Endothelial cell (in vitro differentiated cells): Measurements from ENCODE around the gene SRMS. TPM values are rescaled to one million over a fixed set of nuclear protein-coding genes. Genes with fewer than 3 reads are reported as not detected.

Experiments used
- DNase-seq: peaks from one replicate; pipeline ENCODE4 v3.0.0; 2021; ENCODE audit warnings: low spot score
- H3K27ac Mint-ChIP-seq: one replicate; pipeline ENCODE4 v1.8.0; 2021; ENCODE audit warnings: mixed read lengths, inconsistent platforms; ENCODE audit not compliant: unreplicated experiment
- H3K27me3 Mint-ChIP-seq: one replicate; pipeline ENCODE4 v1.8.0; 2021; ENCODE audit warnings: mild to moderate bottlenecking, moderate library complexity, mixed read lengths, inconsistent platforms; ENCODE audit not compliant: unreplicated experiment
- H3K36me3 Mint-ChIP-seq: one replicate; pipeline ENCODE4 v1.8.0; 2021; ENCODE audit warnings: mild to moderate bottlenecking, low read depth, mixed read lengths, inconsistent platforms; ENCODE audit not compliant: unreplicated experiment
- H3K4me1 Mint-ChIP-seq: one replicate; pipeline ENCODE4 v1.8.0; 2021; ENCODE audit warnings: mild to moderate bottlenecking, mixed read lengths, inconsistent platforms; ENCODE audit not compliant: unreplicated experiment
- H3K4me3 Mint-ChIP-seq: one replicate; pipeline ENCODE4 v1.8.0; 2021; ENCODE audit warnings: mild to moderate bottlenecking, mixed read lengths, inconsistent platforms; ENCODE audit not compliant: unreplicated experiment
- H3K9me3 Mint-ChIP-seq: one replicate; pipeline ENCODE4 v1.8.0; 2021; ENCODE audit warnings: mixed read lengths, inconsistent platforms; ENCODE audit not compliant: unreplicated experiment
- total RNA-seq: library from RNA; stranded (reverse); fragmentation: NEBNext Ultra II Directional; extraction: Animal tissue kit (Norgen Biotek cat#: 25700); gene quantifications from one replicate; pipeline ENCODE4 v1.2.1, GENCODE V29; 2021; ENCODE audit not compliant: unreplicated experiment
- TF ChIP-seq, protein P1 (sequence below): fragments of 200-600 bp; sonication (generic); IDR thresholded peaks from one replicate; pipeline ENCODE4 v1.5.0; 2021; ENCODE audit warnings: antibody characterized with exemption; ENCODE audit not compliant: unreplicated experiment

The SRMS gene
- total RNA-seq, 1 donor from 2014 or later: not detected

DNA sequence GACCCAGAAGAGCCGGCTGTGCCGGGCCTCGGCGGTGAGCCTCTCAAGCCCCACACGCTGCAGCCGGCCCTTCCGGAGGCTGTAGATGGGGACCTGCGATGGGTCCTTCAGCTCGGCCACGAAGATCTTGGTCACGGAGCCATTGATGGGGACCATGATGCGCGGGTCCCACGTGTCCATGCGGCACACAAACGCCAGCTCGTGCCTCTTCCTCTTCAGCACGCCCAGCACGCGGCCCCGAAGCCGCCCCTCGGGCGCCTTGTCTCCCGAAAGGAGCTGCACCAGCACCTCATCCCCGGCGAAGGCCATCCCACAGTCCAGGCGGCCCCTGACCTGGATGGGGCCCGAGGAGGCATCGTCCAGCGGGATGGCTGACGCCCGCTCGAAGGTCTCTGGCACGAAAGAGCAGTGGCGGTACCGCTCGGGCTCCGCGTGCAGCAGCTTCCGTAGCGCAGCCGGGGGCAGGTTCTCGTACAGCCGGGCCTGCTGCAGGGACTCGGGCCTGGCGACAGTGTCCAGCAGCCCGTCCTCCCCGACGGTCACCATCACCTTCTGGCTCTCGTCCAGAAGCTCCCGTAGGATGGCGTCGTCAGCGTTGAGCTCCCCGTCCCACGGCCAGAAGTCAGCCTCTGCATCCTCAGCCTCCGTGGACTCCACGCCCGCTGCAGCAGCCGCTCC lies 17.6 kb upstream of the SRMS start:
- no peaks in the 10 kb centered on the region for H3K4me1 Mint-ChIP-seq
- no peak overlapping the region for H3K4me3 Mint-ChIP-seq
- H3K27ac Mint-ChIP-seq: no peak overlapping the region
- no peak for DNase-seq
- peaks cover 3% of the 10 kb centered on the region for H3K27me3 Mint-ChIP-seq
- TF ChIP-seq, protein P1, sequence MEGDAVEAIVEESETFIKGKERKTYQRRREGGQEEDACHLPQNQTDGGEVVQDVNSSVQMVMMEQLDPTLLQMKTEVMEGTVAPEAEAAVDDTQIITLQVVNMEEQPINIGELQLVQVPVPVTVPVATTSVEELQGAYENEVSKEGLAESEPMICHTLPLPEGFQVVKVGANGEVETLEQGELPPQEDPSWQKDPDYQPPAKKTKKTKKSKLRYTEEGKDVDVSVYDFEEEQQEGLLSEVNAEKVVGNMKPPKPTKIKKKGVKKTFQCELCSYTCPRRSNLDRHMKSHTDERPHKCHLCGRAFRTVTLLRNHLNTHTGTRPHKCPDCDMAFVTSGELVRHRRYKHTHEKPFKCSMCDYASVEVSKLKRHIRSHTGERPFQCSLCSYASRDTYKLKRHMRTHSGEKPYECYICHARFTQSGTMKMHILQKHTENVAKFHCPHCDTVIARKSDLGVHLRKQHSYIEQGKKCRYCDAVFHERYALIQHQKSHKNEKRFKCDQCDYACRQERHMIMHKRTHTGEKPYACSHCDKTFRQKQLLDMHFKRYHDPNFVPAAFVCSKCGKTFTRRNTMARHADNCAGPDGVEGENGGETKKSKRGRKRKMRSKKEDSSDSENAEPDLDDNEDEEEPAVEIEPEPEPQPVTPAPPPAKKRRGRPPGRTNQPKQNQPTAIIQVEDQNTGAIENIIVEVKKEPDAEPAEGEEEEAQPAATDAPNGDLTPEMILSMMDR: no peak
- no peaks in the 10 kb centered on the region for H3K9me3 Mint-ChIP-seq
- no peaks in the 10 kb centered on the region for H3K36me3 Mint-ChIP-seq

- Mint-ChIP-seq H3K9me3 (no peaks in the 10 kb centered on the region), H3K4me1 (no peaks in the 10 kb centered on the region)
- TF ChIP-seq, protein P1: no peak
Observed at GRCh38 chr20:63564036-63564810, 16.7 kb upstream of the SRMS start.

DNA sequence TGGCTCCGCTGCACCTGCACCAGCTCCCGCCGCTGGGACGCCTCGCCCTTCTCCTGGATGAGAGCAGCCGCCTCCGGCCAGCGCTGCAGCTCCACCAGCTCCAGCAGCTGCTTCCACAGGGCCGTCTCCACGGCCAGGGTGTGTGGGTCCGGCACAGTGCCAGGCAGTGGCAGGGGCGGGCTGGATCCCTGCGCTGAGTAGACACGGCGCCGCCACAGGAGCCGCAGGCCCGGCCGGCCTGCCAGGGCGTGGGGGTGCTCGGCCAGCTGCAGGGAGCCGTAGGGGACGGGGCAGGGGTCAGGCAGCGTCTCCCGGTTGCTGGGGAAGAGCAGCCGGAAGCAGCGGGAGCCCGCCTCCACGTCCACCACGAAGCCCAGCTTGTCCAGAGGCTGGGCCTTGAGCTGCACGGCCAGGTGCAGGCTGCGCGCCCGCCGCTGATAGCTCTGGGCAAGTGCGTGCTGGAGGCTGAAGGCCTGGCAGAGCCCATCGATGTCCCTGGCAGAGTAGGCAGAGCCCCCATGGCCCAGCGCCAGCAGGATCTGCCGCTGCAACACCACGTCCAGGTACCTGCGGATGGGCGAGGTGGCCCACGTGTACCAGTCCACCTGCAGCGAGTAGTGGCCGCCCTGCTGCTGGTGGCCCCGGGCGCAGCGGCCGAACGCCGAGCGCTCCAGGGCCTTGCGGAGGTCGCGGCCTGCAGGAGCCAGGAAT lies 15.8 kb upstream of the SRMS start:
- no peak overlapping the region for H3K4me3 Mint-ChIP-seq
- H3K27me3 Mint-ChIP-seq: peaks cover 3% of the 10 kb centered on the region
- no peaks in the 10 kb centered on the region for H3K4me1 Mint-ChIP-seq
- TF ChIP-seq, protein P1: no peak
- no peaks in the 10 kb centered on the region for H3K36me3 Mint-ChIP-seq
- H3K27ac Mint-ChIP-seq: no peak overlapping the region
- H3K9me3 Mint-ChIP-seq: no peaks in the 10 kb centered on the region
- no peak for DNase-seq

More at GRCh38 chr20:63564036-63564810, 16.7 kb upstream of the SRMS start:
- Mint-ChIP-seq H3K27ac (no peak overlapping the region), H3K27me3 (peaks cover 3% of the 10 kb centered on the region), H3K36me3 (no peaks in the 10 kb centered on the region), H3K4me3 (no peak overlapping the region)
- DNase-seq: no peak

GRCh38 chr20:63562461-63563224 lies 15.1 kb upstream of the SRMS start:
- Mint-ChIP-seq H3K4me1 (no peaks in the 10 kb centered on the region), H3K27me3 (peaks cover 3% of the 10 kb centered on the region), H3K36me3 (no peaks in the 10 kb centered on the region), H3K9me3 (no peaks in the 10 kb centered on the region), H3K27ac (no peak overlapping the region), H3K4me3 (no peak overlapping the region)
- DNase-seq: no peak
- TF ChIP-seq, protein P1: no peak
